ENCODE results near the gene SORCS3. TPM values are rescaled to one million over a fixed set of nuclear protein-coding genes. Genes with fewer than 3 reads are reported as not detected.

The SORCS3 gene
- total RNA-seq, 1 donor from 2014 or later: 0.10 TPM

DNA sequence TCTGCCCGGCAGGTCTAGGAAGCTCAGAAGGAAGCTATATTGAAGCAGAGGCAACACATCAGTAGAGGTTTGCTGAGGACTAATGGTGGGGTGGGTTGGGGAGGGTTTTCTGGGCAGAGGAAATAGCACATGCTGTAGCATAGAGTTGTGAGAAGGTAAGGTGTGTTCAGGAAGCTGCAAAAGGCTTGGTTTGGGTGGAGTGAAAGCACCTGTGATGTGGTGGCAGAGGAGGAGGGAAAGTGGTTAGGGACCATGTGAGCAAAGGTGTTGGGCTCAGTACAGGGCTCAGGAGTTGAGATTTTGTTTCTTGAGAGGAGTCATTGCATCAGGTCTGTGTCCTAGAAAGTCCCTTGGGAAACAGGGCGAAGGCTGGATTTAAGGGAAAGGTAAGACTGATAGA lies 294.6 kb downstream of the SORCS3 start:
- no peak for DNase-seq
- intact Hi-C loops (cut with micrococcal nuclease): no loop called here
- ATAC-seq: no peak

DNA sequence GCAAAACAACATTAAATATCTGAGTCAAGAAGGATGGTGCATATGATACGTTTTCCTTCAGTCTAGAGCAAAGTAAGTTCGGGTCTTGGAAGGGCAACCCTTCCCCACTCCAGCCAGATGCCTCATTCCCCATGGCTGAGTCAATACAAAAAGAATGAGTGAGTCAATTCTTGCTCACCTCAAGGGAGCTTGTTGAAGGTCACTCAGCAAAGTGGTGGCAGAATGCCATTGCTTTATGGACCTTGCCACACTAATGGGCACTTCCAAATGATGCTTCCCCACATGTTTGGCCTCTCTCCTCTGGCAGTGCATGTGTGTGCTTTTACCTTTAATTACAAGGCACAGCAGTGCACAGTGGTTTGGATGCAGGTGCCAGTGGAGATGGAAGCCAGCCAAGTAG lies 296.5 kb downstream of the SORCS3 start:
- intact Hi-C loops (cut with micrococcal nuclease): no loop called here
- ATAC-seq: peak; percentile 15
- no peak for DNase-seq

DNA sequence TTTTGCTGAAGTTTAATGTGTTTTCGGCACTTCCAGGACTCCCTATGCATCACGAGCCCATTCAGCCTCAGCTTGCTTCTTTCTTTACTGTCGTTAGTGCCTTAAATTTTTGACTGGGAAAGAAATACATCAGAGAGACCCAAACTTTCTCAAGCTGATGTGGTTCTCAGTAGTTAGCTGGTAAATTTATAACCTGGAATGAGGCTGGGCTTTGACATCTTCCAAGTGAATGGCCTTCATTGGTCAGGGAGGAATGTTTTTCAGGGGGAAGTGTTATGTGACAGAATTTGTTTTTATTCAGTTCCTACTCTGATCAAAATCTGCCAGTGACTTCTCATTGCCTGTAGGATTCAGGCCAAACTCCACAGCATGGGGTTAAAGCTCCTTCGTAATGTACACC lies 296.9 kb downstream of the SORCS3 start:
- no peak for ATAC-seq
- DNase-seq: no peak
- intact Hi-C loops (cut with micrococcal nuclease): no loop called here

DNA sequence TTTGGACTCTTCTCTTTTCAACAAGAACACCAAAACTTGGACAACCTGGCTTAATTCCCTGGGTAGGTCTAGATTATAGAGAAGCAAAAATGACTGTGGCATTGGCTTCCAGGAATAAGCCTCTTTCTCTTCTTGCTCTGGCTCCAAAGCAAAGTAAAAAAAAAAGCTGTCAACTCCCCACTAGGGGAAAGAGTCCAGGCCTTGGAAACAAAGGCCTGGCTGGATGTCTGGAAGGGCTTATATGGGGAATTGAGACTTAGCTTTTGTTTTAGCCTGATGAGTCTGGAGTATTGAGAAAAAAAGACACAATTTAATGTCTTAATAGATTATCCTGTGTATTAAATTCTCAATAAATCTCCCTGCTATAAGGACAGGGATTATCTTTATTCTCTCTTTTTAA lies 300.6 kb downstream of the SORCS3 start:
- no peak for ATAC-seq
- no peak for DNase-seq
- intact Hi-C loops (cut with micrococcal nuclease): no loop called here

DNA sequence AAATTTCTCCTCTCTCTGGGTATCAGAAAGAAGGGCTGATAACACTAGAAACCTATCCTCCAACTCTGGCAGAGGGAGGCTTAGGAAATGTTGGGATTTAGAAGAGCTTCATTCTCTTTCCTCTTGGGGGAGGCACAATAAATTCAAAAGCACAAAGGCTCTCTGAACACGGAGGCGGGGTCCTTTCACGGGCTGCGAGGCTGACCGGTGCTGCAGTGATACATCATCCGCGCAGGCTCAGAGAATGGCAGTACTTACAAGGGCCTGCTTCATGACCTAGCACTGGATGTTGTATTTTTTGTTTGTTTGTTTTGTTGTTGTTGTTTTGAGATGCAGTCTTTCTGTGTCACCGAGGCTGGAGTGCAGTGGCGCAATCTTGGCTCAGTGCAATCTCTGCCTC lies 306.2 kb downstream of the SORCS3 start:
- no peak for ATAC-seq
- no peak for DNase-seq
- intact Hi-C loops (cut with micrococcal nuclease): no loop called here

DNA sequence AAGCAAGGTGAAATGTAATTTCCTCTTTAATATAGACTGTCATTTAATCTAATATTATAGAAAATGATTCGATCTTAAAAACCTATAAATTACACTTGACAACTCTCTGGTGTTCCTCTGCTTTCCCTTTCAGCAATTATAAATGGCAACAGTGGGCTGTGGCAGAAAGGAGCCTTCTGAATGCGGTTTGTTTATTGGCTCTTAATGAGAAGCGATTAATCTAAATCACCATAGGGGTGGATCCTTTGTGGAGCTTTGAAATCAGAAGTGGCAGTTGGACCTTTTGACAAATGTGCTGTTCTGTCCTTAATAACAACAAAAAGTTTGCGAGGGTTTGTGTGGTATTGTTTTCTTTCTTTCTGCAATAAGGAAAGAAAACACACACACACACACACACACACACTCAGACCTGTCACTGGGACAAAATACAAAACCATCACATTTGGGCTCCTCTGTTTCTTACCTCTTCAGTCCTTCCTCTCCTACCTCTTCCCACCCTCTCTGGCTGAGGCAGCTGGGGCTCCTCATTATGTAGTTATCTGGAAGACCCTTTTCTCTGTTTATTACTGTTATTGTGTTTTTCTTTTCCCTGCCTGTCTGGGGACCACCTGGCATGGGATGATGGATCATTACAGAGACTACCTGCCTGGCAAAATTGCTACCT lies 316.2 kb downstream of the SORCS3 start:
- DNase-seq: no peak
- intact Hi-C loops (cut with micrococcal nuclease): no loop called here
- ATAC-seq: no peak

DNA sequence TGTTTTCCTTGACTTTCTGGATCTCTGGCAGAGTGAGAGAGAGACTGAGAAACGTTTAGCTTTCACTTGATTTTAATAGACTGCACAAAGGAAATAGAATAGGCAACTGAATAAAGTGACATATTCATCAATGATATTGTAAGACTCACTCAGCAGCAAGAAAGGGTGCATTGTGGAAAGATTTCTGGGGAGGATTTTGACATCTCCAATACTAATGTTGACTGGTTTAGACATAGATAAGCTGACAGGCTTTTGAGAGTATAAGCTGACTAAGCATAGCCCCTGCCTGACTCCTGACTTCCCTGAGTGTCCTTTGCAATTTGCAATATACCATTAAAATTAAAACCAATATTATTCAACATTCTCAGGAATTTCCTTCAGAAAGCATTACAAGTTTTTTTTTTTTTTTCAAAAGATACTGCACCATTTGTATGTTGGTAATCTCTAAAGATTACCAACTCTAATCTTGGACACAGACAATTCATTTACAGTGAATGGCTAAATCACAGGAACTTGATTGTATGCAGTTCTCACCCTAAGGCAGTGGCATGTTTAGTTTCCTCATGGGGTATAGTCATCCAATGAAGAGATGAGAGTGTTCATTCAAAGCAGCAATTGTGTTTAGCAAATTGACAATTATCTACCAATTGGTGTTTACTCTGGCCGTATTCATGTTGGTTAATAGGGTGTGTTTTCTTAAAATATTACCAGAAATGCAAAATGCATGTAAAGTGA lies 325.6 kb downstream of the SORCS3 start:
- ATAC-seq: no peak
- DNase-seq: no peak
- intact Hi-C loops (cut with micrococcal nuclease): no loop called here

DNA sequence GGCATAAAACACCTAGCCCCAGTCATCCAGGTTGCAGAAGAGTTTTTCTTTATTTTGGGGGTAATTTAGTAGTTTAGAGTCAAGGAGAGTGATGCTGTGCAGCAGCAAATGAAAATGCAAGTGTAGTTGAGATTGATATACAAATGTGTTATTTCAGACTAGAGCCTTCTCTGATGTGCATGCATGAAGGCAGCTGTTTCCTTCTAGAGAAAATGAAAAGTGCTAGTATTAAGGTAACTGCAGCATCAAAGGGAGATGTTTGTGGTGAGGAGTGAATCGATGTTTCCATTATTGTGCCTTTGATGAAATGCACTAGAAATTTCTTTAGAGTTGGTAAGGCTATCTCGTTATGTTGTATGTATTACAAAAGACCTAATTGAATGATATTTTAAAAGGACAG lies 339.3 kb downstream of the SORCS3 start:
- ATAC-seq (no peak), DNase-seq (no peak)
- intact Hi-C loops (cut with micrococcal nuclease): no loop called here

DNA sequence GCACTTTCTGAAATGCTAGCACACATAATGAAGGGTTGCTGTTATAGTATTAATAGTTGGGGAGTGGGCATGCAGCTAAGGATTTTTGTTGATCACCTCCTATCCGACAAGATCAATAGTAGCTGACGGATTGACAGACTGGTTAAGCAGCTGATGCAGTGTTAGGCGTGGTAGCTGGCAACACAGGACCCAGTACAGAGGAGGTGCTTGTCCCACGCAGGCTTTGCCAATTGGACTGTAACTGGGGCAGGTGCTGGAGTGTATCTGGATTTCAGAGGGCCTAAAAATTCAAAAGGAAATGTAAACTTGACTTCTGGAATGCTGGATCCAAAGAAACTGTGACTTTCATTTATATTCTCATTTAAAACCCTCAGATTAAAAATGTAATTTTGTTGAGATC lies 340.9 kb downstream of the SORCS3 start:
- no peak for ATAC-seq
- intact Hi-C loops (cut with micrococcal nuclease): no loop called here
- no peak for DNase-seq

DNA sequence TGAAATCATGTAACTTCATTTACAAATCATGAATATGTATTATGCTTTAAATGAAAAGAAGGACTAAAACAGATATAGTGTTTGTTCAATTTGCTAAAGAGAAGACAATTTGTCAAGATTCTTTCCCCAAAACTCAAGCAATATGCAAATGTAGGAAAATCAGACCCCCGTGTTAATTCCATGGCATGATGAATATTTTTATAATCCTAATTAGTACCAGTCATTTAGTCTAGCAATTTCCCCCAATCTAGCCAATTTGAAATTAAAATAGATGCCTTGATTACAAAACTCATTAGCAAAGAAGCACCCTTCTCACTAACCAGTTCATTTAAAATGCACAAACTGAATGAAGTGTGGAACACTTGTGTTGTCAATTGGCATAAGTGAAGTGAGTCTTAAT lies 347.6 kb downstream of the SORCS3 start:
- DNase-seq (no peak), ATAC-seq (no peak)
- intact Hi-C loops (cut with micrococcal nuclease): no loop called here

DNA sequence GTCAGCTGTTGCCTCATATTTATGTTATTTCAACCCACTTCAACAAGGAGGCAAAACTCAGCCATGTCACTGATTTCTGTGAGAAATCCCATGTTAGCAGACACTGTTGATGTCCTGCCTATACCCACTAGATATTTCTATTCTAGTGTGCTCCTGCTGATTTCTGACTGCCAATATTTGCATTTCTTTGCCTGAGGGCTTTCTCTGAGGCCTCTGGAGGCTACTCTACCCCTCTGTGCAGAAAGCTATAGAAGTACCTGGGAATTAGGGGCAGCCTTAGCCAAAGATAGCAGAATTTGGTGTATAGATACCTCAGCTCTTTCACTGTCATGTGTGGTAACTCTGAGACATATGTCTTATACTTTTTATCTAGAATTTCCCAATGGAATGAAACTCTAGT lies 348.8 kb downstream of the SORCS3 start:
- ATAC-seq (no peak), DNase-seq (no peak)
- intact Hi-C loops (cut with micrococcal nuclease): no loop called here

DNA sequence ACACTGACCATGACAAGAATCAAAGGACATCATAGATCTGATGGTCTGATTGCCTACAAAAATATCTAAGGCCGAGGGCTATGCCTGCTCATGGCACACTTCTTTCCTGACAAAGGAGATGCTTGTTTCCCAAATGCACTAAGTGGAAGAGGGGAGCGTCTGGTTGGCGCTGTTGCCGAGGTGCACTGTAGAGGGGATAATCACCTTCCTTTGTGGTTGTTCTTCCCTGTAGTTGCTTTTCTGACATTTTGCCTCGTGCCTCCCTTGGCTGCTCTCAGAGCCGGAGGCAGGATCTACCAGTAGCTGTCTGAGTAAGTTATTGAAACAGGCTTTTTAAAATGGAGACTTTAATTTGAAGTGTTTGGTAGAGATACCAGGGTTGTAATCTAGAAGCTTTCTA lies 352.0 kb downstream of the SORCS3 start:
- DNase-seq: no peak
- ATAC-seq: no peak
- intact Hi-C loops (cut with micrococcal nuclease): no loop called here

DNA sequence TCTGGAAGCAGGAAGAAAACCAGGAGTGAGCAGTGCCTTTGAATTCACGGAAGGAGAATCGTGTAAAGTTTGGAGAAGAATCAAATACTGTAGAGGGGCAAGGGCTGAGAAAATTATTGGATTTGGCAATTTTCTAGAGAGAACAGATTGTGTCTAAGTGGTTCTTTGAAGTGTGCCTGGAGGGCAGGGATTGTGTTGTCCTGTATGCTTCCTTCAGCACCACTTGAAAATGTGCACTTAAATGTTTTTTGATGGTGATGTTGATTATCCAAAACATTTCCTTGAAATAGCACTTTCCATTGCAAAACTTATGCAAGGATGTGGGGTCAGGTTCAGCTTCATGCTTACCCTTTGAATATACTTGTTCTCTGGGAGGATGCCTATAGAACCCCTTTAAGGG lies 360.2 kb downstream of the SORCS3 start:
- intact Hi-C loops (cut with micrococcal nuclease): no loop called here
- no peak for ATAC-seq

DNA sequence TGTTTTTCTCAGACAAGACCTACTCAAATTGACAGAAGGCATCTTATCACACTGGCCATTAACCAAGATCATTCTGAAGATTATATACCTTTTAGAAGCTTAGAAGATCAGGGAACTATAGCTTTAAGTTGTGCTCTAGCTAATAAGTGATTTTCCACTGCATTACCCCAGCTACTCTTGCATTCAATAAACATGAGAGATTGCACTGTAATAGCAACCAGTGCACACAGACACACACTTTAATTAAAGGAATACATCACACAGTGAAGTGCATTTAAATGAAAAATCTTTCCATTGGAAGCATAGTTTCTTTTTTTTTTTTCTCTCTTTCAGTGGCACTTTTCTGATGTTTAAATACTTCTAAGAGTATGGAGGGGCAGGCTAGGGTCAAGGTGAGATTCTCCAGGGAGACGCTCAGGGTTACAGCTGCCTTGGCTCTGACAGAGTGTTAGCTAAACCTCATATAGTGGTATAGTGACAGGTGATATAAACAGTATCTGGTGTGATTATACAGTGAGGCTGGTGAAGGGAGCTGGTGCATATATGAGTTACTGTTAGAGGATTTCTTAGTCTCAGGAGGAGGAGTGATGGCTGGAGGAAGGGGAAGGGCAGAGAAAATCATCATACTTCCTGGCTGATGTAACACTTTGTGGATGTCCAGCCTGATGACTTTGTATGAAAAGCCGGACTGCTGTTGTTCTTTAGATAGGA lies 369.5 kb downstream of the SORCS3 start:
- DNase-seq (no peak), ATAC-seq (no peak)
- intact Hi-C loops (cut with micrococcal nuclease): no loop called here

More for the DNA sequence above, 360.2 kb downstream of the SORCS3 start:
- no peak for DNase-seq

DNA sequence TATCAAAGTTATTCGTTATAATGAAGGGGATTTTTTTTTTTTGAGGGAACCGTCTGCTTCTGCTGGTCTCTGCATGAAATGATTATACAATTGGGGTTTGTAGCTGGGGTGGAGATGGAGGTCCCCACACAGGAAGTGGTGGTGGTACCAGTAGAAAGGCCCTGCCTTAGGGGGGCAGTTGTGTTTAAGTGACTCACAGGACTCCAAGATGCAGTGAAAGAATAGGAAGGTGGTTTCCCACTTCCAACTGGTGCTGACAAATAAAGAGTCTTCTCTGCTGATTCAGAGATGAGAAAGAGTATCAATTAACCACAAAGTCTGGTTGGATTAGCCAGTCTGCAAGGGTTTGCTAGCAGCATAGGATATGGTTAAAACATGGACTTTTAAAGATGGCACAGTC lies 376.0 kb downstream of the SORCS3 start:
- no peak for ATAC-seq

DNA sequence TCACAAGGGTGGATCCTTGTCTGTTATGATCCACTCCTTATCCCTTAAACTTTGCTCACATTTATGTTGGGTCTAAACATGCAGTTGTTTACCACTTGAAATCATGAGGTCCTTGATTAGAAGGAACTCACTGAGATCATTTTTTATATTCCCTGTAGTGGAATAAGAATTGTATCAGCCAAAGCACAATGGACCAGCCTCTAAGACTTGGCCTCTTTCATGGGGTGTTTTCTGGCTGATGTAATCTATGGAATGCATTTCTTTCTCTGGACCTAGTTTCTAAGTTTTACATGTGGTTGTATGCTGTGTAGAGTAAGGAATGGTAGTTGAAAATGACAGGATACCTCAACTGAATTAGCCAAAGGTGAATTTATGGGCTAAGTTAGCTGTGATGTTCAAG lies 376.6 kb downstream of the SORCS3 start:
- no peak for ATAC-seq
- intact Hi-C loops (cut with micrococcal nuclease): no loop called here
- DNase-seq: no peak

More for the DNA sequence above, 376.0 kb downstream of the SORCS3 start:
- DNase-seq: no peak
- intact Hi-C loops (cut with micrococcal nuclease): no loop called here

DNA sequence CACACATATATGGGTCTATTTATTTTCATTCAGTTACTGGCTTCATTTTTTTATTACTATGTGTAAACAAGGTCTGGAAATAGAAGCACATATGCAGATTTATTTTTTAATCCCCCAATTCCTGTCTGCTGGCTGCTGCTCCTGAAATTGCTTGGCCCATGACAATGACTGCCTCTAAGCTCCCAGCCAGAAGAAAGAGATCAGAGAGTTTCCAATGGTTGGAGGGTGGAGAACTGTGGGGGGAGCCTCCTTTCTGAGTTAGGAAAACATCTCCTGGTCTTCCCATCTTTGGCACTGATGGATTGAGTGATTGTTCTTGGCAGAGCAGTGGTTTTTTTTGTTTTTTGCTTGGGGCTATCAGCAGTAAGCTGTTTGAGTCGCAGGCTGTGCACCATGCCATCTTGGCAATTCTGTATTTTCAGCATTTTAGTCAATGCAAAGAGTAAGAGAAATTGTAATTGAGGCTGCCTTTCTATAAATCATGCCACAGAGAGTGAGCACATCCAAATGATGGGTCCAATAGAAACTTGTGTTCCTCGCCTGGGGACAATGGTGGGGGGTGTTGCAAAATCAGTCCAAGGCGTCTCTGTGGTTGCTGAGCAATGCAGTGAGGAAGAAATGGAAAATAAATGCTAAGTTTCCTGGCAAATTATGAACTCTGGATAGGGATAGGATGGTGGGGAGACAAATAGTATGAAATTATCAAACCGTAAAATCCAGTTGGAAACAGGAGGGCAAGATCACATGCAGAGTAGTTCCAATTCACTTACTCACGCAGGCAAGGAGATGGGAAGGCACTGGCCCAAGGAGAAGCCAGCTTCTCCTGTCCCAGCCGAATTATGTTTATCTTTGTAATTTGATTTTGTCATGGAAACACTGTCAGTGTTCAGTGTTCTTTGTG lies 382.4 kb downstream of the SORCS3 start:
- intact Hi-C loops (cut with micrococcal nuclease): no loop called here
- ATAC-seq (no peak), DNase-seq (no peak)

DNA sequence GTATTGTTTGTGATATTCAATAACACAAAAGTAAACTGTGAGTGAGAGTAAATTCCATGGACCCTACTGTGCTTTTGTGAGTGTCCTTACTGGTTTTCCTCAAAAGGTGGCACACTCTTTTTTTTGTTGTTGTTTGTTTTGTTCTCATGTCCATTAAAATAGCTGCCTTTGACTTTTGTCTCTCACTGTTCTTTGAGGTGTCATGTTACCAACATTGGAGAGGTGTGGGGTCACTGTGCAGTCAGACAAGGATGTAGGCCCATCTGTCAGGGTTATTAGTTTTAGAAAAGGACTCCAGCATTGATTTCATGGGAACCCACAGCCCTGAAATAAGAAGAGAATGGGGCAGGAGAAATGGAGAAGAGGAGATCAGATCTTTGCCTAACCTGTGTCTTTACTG lies 383.1 kb downstream of the SORCS3 start:
- ATAC-seq (no peak), DNase-seq (no peak)
- intact Hi-C loops (cut with micrococcal nuclease): no loop called here

DNA sequence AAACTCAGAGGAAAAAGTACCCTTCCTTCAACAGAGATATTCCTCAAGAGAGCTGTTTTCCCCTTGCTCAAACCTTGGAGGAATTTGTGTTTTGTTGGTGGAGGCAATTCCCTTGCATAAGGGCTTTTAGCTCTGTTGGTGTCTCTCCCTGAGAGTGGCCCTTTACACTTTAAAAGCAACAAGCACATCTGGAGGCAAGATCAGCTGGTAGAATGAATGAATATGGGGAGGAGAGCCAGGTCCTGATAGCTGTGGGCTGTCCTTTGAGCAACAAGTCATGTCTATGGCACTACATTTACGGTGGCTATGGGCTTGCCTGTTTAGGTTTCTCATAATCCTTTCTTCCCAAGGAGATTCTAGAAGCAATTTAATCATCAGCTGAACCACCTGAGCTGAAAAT lies 384.0 kb downstream of the SORCS3 start:
- intact Hi-C loops (cut with micrococcal nuclease): no loop called here
- ATAC-seq (no peak), DNase-seq (no peak)

DNA sequence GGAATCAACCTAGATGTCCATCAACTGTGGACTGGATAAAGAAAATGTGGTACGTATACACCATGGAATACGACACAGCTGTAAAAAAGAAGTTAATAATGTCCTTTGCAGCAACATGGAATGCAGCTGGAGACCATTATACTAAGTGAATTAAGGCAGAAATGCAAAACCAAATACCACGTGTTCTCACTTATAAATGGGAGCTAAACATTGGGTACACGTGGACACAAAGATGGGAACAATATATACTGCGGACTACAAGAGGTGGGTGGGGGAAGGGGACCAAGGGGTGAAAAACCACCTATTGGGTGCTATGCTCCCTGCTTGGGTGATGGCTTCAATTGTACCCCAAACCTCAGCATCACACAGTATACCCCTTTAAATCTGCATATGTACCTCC lies 385.5 kb downstream of the SORCS3 start:
- intact Hi-C loops (cut with micrococcal nuclease): no loop called here

More for the DNA sequence above, 385.5 kb downstream of the SORCS3 start:
- no peak for DNase-seq
- ATAC-seq: no peak
